DND-41 (cell line): ENCODE results near the gene RNF130.

Experiments used
- ATAC-seq: fragments of 200-7000 bp; cut with Tn5 transposase; 3 replicates; pipeline ENCODE4 v1.9.1; 2021; ENCODE audit warnings: low read depth; ENCODE audit not compliant: insufficient read depth
- DNase-seq: peaks from one replicate; pipeline ENCODE4 v3.0.0-alpha.2; 2020
- H2AFZ ChIP-seq: 2 replicates; pipeline ENCODE4 v1.6.0; 2012; ENCODE audit warnings: low read depth, low read length
- H3K27ac ChIP-seq: 2 replicates; pipeline ENCODE4 v1.5.1; 2012; ENCODE audit warnings: low read length, inconsistent platforms
- H3K27me3 ChIP-seq: fragments of 200-600 bp; sonication (generic); 2 replicates; pipeline ENCODE4 v1.6.0; 2012; ENCODE audit warnings: low read length, mild to moderate bottlenecking, inconsistent platforms; ENCODE audit not compliant: insufficient read depth, poor library complexity
- H3K36me3 ChIP-seq: 2 replicates; pipeline ENCODE4 v1.5.1; 2012; ENCODE audit warnings: low read length, inconsistent platforms; ENCODE audit not compliant: insufficient read depth
- H3K4me1 ChIP-seq: 2 replicates; pipeline ENCODE4 v1.5.1; 2012; ENCODE audit warnings: mild to moderate bottlenecking, low read length; ENCODE audit not compliant: insufficient read depth
- H3K4me2 ChIP-seq: 2 replicates; pipeline ENCODE4 v1.6.0; 2012; ENCODE audit warnings: mild to moderate bottlenecking, moderate library complexity, low read length, inconsistent platforms; ENCODE audit not compliant: insufficient read depth
- H3K4me3 ChIP-seq, 2 experiments: fragments of 200-600 bp in 1 of 2; shearing (Covaris generic) in 1 of 2; 2 replicates each; pipeline ENCODE4 v1.5.1; 2012 to 2016; ENCODE audit warnings: inconsistent platforms in 2 of 2, low read length in 2 of 2, mild to moderate bottlenecking in 2 of 2, low read depth in 1 of 2, moderate library complexity in 1 of 2
- H3K79me2 ChIP-seq: 2 replicates; pipeline ENCODE4 v1.6.0; 2012; ENCODE audit warnings: low read length, inconsistent platforms; ENCODE audit not compliant: insufficient read depth
- H3K9ac ChIP-seq: 2 replicates; pipeline ENCODE4 v1.6.0; 2012; ENCODE audit warnings: low read depth, mild to moderate bottlenecking, inconsistent platforms, low read length, moderate library complexity
- H3K9me3 ChIP-seq: 2 replicates; pipeline ENCODE4 v1.5.1; 2012; ENCODE audit warnings: low read length, moderate library complexity, mild to moderate bottlenecking, inconsistent platforms; ENCODE audit not compliant: insufficient read depth, severe bottlenecking
- H4K20me1 ChIP-seq: 2 replicates; pipeline ENCODE4 v1.6.0; 2012; ENCODE audit warnings: low read length; ENCODE audit not compliant: insufficient read depth
- CTCF ChIP-seq: IDR thresholded peaks from 2 replicates; pipeline ENCODE4 v1.5.1; 2012; ENCODE audit warnings: borderline replicate concordance, low read length, moderate library complexity, mild to moderate bottlenecking; ENCODE audit not compliant: poor library complexity, severe bottlenecking; ENCODE audit errors: extremely low read depth
- EZH2 ChIP-seq: IDR thresholded peaks from 3 replicates; pipeline ENCODE4 v1.6.1; 2012; ENCODE audit warnings: borderline replicate concordance, low read depth, mild to moderate bottlenecking, moderate library complexity, low read length, inconsistent platforms; ENCODE audit not compliant: severe bottlenecking

Gene RNF130

DNA sequence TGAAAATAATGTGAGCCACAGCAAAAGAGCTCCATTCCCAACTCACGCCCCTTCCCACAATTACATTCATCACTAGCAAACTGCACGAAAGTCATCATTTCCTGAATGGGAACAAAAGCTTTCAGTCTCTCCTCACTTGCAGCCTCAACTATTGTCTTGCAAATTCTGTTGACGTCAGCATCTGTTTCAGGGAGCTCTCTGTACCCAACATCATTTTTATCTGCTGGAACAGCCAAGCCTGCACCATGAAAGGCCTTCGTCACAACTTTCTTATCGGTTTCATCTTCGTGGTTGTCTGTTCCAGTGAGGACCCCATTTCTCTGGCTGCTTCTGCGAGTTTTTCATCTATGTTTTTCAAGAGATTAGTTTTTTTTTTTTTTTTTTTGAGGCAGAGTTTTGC lies 14.3 kb upstream of the RNF130 start:
- H2AFZ ChIP-seq, result peak overlapping the region; percentile 39
- DNase-seq, result peak; percentile 42
- H3K79me2 ChIP-seq, result no peaks in the 10 kb centered on the region
- ATAC-seq, result peak; percentile 64; the same call in 2 of the 3 replicates
- H3K36me3 ChIP-seq, result no peaks in the 10 kb centered on the region
- no peak overlapping the region for H3K9ac ChIP-seq
- H3K27ac ChIP-seq, result no peak overlapping the region
- H3K9me3 ChIP-seq, result no peaks in the 10 kb centered on the region
- peaks cover 2% of the 10 kb centered on the region for H3K27me3 ChIP-seq
- TF ChIP-seq CTCF (no peak), EZH2 (no peak)
- H3K4me3 ChIP-seq, result no peak overlapping the region
- peaks cover 2% of the 10 kb centered on the region for H3K4me1 ChIP-seq
- H3K4me2 ChIP-seq, result no peak overlapping the region
- no peaks in the 10 kb centered on the region for H4K20me1 ChIP-seq

GRCh38 chr5:180084638-180085561 lies 13.3 kb upstream of the RNF130 start:
- peak; percentile 44; the same call in 1 of the 3 replicates for ATAC-seq
- Histone ChIP-seq H3K9ac (no peak overlapping the region), H2AFZ (no peak overlapping the region), H3K9me3 (no peaks in the 10 kb centered on the region), H3K36me3 (no peaks in the 10 kb centered on the region), H3K4me3 (no peak overlapping the region), H3K79me2 (no peaks in the 10 kb centered on the region), H3K27me3 (peaks cover 2% of the 10 kb centered on the region), H4K20me1 (no peaks in the 10 kb centered on the region), H3K4me1 (no peaks in the 10 kb centered on the region), H3K4me2 (no peak overlapping the region), H3K27ac (no peak overlapping the region)
- TF ChIP-seq EZH2, result no peak
- TF ChIP-seq CTCF, result no peak
- no peak for DNase-seq

DNA sequence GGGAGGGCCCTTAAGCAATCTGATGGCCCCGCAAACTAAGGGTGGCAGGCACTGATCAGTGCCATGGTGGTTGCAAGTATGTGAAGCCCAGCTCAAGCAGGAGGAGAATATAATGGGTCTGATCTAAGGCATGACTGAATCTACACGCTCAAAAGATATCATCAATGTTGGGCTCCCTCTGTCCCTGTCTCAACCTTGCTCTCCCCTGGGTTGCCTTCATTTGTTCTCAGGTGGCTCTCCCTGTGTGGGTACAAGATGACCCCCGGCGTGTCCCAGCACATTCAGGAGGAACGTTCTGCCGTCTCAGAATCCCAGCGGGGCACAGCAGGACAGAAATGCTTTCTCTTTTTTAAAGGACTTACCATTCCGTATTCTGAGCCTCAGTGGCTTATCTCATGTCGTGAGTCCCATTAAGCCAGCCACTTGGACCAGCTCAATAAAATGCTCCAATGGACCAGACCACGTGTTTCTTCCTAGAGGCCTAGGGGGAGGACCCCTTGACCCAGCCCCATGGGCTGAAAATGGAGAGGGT lies 12.0 kb upstream of the RNF130 start:
- H3K36me3 ChIP-seq, result no peaks in the 10 kb centered on the region
- peaks cover 2% of the 10 kb centered on the region for H3K27me3 ChIP-seq
- ATAC-seq, result no peak
- H3K9me3 ChIP-seq, result no peaks in the 10 kb centered on the region
- TF ChIP-seq EZH2 (no peak), CTCF (no peak)
- H3K4me1 ChIP-seq, result no peaks in the 10 kb centered on the region
- H3K4me2 ChIP-seq, result no peak overlapping the region
- no peaks in the 10 kb centered on the region for H4K20me1 ChIP-seq
- H3K27ac ChIP-seq, result no peak overlapping the region
- no peaks in the 10 kb centered on the region for H3K79me2 ChIP-seq
- H3K9ac ChIP-seq, result no peak overlapping the region
- H2AFZ ChIP-seq, result no peak overlapping the region
- no peak for DNase-seq
- H3K4me3 ChIP-seq, result no peak overlapping the region
